CD1c-positive myeloid dendritic cell (primary cell): ENCODE measurements around the gene LDLRAD3.
A peak's percentile ranks its signal among the peaks of the same experiment; 100 is the strongest.

ENCODE experiments used
- DNase-seq: peaks from one replicate; pipeline ENCODE4 v3.0.0-alpha.2; 2016; ENCODE audit errors: extremely low spot score

The LDLRAD3 gene

GRCh38 chr11:35954205-35954604 lies 10.3 kb downstream of the LDLRAD3 start:
- no peak for DNase-seq

GRCh38 chr11:35955636-35956035 lies 11.8 kb downstream of the LDLRAD3 start:
- DNase-seq, result no peak

GRCh38 chr11:35962369-35963138 lies 18.7 kb downstream of the LDLRAD3 start:
- DNase-seq, result no peak

GRCh38 chr11:35963911-35964310 lies 20.0 kb downstream of the LDLRAD3 start:
- no peak for DNase-seq

GRCh38 chr11:35964841-35965240 lies 21.0 kb downstream of the LDLRAD3 start:
- DNase-seq, result no peak

- no peak for DNase-seq
These were observed 23.2 kb downstream of the LDLRAD3 start for GRCh38 chr11:35967042-35967441.

GRCh38 chr11:35968386-35969088 lies 24.7 kb downstream of the LDLRAD3 start:
- DNase-seq, result no peak

GRCh38 chr11:35969089-35970042 lies 25.5 kb downstream of the LDLRAD3 start:
- no peak for DNase-seq

- no peak for DNase-seq
These were observed 26.6 kb downstream of the LDLRAD3 start for GRCh38 chr11:35970445-35970844.

- no peak for DNase-seq
These were observed 28.1 kb downstream of the LDLRAD3 start for GRCh38 chr11:35971841-35972422.

- no peak for DNase-seq
These were observed 31.2 kb downstream of the LDLRAD3 start for GRCh38 chr11:35974882-35975589.

GRCh38 chr11:35976434-35976833 lies 32.6 kb downstream of the LDLRAD3 start:
- DNase-seq, result no peak

GRCh38 chr11:35978183-35978582 lies 34.3 kb downstream of the LDLRAD3 start:
- no peak for DNase-seq

- no peak for DNase-seq
These were observed 35.0 kb downstream of the LDLRAD3 start for GRCh38 chr11:35978891-35979290.

- peak; percentile 54 for DNase-seq
These were observed 37.0 kb downstream of the LDLRAD3 start for GRCh38 chr11:35980686-35981390.

- no peak for DNase-seq
These were observed 37.7 kb downstream of the LDLRAD3 start for GRCh38 chr11:35981581-35981980.

GRCh38 chr11:35982061-35982460 lies 38.2 kb downstream of the LDLRAD3 start:
- no peak for DNase-seq

- DNase-seq, result peak; percentile 9
These were observed 40.1 kb downstream of the LDLRAD3 start for GRCh38 chr11:35983981-35984380.

- DNase-seq, result no peak
These were observed 43.1 kb downstream of the LDLRAD3 start for GRCh38 chr11:35986947-35987346.

- no peak for DNase-seq
These were observed 46.3 kb downstream of the LDLRAD3 start for GRCh38 chr11:35990170-35990569.
